Measurements from ENCODE around the gene LCN1. TPM values are rescaled to one million over a fixed set of nuclear protein-coding genes. Genes with fewer than 3 reads are reported as not detected.
"Not testable (repeated sequence)": the region's sequence is repeated elsewhere in the genome, so short reads cannot be mapped to it uniquely, and the experiment has no call there.

The LCN1 gene
- total RNA-seq, 1 donor from 2014 or later: not detected

DNA sequence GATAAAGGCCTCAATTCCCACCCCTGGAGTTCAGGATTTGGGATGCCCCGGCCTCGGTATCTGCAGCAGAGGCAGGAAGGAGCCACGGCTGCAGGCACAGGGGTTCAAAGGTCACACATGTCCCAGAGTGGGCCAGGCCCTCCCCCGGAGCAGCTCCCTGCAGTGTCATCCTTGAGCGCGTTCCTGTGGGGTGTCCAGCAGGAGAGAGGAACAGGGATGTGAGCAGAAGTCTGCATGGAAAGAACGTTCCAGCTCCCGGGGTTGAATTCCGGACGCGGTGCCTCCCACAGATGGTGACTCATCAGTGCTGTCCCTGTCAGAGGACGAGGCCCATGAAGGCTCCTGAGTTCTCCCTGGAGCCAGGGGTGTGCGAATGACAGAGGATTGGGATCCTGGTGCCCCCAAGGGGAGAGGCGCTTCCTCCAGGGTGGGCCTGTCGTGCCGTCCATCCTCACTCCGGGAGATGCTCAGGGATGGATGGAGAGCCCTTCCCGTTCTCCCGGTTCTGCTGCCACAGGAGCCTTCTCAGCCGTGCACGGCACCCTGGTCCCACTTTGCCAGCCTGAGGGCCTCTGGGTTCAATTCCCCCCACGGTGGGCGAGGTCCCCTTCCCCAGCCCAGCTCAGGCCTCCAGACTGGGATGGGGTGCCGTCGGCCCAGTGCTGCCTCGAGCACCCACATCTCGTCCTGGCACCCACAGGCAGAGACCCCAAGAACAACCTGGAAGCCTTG, 3.1 kb downstream of the LCN1 start:
- no peak for DNase-seq

DNA sequence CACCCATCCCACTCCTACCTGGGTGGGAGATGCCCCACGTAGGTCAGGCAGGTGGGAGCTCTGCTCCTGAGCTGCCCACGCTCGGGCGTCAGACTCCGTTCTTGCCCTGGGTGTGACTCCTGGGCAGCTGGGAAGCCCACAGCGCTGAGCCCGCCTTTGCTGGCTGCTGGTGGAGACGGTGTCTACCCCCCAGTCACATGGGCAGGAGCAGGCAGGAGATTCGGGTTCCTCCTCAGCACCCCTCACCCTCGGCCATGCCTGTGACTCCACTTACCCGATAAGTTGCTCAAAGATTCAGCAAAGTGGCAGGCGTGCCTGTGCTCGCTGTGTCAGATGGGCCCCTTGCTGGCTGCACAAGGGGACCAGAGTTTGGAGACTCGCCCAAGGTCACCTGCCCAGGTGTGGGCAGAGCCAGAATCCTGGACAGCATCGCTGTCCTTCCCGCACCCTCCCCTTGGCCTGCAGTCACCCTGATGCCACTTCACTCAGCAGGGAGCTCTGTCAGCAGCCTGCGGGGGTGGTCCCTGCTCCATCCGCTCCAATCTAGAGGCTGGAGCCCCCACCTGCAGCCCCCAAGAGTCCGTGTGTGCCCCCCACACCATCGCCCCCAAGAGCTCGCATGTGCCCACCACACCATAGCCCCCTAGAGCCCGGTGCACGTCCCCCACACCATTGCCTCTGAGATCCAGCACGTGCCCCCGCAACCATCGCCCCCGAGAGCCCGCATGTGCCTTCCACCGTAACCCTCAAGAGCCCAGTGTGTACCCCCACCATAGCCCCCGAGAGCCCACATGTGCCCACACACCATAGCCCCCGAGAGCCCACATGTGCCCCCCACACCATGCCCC, 4.2 kb downstream of the LCN1 start:
- DNase-seq: no peak

DNA sequence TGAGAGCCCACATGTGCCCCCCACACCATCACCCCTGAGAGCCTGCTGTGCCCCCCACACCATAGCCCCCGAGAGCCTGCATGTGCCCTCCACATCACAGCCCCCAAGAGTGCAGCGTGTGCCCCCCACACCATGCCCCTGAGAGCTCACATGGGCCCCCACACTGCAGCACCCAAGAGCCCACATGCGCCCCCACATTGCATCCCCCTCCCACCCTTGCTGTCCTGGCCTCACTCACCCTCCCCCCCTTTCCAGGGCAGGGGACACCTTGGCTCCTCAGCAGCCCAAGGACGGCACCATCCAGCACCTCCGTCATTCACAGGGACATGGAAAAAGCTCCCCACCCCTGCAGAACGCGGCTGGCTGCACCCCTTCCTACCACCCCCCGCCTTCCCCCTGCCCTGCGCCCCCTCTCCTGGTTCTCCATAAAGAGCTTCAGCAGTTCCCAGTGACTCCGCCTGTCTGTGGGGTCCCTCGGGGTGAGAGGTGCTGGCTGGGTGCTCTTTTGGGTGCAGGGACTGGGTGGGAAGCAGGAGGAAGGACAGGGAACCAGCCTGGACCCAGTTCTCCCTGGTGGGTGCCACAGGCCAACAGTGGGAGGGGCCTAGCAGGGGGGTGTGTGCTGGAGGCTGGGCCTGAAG, 5.0 kb downstream of the LCN1 start:
- no peak for DNase-seq

DNA sequence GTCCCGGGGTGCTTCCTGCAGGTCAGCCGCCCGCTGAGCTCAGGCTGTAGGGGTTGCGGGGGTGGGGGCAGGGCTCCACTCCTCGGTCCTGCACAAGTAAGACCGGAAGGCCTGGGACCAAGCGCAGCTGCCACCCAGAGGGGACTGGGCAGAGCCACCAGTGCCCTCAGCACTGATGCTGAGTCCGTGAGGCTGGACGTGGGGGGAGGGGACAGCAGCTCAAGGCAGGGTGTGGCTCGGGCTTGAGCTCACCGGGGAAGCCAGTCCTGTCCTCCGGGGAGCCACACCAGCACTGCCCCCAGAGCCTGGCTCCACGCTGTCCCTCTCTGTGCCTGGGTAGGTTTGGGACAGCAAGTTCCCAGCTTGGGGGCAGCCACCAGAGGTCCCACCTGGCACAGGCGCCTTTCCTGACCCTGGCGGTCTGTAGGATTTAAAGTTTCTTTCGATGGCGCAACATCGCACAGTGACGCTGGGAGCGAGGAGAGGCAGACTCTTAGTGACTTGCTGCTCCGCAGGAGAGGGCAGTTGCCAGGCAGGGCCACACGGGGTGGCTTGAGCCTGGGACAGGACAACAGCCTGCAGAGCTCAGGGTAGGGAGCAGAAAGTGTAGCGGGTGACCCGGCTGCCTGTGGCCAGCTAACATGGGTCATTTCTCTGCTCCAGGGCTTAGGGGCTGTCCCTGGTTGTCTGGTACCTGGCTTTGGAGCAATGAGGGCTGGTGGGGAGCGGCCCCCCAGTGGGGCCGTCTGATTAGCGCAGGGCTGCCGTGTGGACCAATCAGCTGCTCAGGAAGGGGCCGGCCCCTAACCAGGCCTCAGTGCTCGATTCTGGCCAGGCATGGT, 5.7 kb downstream of the LCN1 start:
- DNase-seq: no peak

DNA sequence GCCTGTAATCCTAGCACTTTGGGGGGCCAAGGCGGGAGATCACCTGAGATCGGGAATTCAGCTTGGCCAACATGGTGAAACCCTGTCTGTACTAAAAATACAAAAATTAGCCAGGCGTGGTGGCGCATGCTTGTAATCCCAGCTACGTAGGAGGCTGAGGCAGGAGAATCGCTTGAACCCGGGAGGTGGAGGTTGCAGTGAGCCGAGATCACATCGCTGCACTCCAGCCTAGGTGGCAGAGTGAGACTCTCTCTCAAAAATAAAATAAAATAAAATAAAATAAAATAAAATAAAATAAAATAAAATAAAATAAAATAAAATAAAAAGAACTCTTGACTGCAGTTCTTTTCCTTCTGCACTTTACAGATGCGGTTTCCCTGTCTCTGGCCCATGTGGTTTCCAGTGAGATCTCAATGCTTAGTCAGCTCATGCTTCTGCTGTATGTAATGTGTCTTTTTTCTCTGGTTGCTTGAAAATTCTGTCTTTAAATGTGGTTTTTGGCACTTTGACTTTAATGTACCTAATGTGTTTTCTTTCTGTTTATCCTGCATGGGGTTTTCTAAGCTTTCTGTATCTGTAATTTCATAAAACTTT, 7.7 kb downstream of the LCN1 start:
- DNase-seq: not testable (repeated sequence)

DNA sequence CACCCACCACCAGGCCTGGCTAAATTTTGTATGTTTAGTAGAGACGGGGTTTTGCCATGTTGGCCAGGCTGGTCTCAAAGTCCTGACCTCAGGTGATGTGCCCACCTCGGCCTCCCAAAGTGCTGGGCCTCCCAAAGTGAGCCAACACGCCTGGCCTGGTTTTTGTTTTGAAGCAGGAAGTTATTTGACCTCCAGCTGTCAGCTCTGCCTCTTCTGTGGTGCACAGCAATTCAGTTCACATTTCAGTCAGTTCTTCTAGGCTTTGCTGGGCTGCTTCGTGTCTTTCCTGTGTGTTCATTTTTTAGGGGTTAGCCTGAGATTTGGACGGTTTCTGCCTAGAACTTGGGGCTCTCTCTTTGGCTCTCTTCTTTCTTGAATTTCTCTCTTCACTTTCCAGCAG, 8.9 kb downstream of the LCN1 start:
- no peak for DNase-seq

DNA sequence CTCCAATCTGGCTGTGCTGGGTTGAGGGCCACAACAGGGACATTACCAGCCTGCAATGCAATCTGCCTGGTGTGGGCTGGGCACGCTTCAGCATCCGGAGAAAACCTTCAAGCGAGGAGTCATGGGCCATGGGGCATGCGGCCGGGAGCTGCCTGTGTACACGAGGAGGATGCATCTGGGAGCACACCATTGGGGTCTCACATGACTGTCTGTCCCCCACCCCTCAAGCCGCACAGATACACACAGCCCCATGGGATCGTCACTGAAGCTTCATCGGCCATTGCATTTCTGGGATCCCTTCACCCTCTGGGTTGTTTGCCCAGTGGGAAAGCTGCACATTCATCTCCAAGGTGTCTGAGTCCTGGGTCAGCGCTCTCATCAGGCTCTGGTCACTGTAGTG, 9.9 kb downstream of the LCN1 start:
- no peak for DNase-seq

DNA sequence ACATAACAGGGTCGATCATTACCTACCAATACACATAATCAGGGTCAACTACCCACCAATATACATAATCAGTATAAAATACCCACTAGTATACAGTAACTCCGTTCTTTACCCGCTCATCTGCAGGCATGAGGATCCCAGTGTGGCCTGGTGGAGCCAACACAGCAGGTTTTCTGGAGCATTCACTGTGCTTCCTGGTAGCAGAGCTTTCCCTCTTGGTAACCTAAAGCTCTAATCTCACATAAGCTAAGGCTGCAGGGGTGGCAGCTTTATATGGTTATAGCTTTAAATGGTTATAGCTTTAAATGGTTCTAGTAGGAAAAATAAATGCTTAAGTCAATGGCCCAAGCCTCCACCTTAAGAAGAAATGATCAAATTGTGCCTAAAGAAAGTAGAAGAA, 11.9 kb downstream of the LCN1 start:
- no peak for DNase-seq

DNA sequence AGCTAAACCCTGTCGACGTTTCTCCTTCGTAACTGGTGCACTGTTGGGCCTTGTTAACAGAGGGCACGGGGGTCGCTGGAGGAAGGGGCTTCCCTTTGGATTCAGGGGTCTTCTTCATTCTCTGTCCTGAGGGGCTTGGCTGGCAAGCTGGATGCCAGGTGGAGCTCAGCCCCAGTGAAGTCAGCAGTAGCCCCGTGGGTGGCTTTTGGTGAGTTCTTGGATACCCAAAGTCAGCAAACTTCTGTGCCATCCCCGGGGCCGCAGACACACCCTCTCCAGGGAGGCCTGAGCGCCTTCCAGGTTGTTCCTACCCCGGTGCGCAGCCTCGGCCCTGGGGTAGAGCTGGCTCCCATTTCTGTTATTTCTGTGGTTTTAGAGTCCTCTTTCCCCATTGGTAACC, 12.4 kb downstream of the LCN1 start:
- no peak for DNase-seq

DNA sequence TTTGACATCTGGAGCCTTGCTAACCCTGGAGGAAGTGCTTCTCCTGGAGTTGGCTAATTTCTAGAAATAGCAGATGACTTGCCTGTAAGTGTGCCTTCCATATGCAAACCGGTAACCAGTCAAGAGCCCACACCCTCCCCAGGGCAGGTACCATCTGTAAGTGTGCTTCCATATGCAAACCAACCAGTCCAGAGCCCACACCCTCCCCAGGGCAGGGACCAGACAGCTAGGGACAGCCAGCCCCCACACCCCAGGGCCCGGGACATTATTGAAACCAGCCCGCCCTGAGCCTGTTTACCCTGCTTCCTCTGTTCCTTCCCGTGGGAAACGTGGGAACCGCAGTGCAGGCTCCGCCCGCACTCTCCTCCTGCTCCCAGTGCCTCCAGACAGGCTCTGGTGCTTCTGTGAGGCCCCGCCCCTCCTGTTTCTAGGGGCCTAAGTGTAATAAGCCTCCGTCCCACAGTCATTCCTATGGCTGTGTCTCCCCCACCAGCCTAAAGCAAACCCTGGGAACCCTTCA, 13.0 kb downstream of the LCN1 start:
- not testable (repeated sequence) for DNase-seq

DNA sequence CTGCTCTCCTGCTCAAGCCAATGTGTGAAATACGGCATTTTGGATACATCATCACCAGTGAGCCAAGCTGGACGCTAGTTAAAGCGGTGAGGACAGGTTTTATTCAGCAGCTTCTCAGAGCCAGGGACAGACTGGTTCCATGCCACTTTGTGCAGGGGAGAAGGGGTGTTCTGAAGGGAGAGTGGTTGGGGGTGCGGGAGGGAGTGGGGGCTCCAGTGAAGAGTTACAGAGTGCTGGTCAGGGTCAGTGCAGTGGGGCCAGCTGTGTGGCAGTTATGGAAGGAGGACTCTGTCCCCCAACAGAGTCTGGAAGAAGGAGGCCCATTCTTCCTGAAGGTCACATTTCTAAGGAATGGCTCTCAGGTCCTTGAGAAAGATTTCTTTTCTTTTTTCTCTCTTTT, 13.6 kb downstream of the LCN1 start:
- DNase-seq: not testable (repeated sequence)

DNA sequence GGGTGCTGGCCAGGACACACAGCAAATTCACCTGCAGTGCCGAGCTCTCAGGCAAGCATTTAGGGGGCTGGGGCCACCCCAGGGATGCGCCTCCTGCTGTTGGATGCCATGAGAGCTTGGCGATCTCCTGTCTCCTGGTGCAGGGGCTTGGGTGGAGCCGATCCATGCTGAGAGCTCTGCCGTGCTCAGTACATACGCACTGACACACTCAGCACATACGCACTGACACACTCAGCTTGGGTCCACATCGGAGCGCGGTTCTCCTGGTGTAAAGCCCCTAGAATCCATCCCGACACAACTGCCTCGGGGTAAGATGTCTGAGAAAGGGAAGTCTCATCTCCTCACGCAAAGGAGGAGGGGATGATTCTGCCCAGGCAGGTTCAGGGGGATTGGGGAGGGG, 14.4 kb downstream of the LCN1 start:
- not testable (repeated sequence) for DNase-seq

DNA sequence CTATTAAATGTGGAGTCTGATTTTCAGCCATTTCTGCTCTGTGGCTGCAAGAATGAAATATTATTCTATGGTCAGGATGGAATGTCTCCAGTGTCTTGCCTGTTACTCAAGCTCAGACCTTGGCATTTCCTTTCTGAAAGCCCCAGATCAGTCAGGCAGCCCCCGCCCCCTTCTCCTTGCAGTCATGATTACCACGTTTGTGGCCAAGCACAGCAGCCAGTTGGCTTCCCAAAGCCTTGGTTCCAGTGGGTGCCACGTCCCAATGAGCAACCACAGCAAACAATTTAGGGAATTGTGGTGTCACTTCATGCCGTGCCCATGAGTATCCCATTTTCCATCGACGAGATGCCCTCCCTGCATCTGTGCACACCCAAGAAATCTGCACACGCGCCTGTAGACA, 15.0 kb downstream of the LCN1 start:
- DNase-seq: no peak

DNA sequence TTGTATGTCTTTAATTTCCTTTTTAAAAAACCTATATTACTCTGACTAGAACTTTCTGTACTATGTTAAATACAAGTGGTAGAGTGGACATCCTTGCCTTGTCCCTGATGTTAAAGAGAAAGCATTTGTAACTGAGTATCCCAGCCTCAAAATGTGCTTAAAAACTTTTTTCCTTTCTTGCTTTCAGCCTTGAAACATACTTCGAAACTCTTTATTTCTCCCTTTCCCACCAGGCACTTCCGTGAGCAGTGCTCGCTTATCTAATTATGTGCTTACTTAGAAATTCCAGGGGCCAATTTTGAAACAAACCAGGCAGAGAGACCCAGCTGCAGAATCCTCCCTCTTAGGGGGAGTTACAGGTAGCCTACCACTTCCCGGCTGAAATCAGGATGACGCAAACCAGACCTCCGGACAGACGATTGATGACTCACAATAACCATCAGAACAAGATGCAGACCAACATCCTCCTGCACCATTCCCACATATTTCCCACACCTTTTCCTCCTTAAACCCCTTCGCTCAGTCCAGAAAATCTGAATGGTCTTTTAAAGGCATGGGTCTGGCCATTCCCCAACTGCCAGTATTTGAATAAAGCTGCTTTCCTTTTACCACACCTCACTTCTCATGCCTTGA, 22.1 kb downstream of the LCN1 start:
- DNase-seq: not testable (repeated sequence)

DNA sequence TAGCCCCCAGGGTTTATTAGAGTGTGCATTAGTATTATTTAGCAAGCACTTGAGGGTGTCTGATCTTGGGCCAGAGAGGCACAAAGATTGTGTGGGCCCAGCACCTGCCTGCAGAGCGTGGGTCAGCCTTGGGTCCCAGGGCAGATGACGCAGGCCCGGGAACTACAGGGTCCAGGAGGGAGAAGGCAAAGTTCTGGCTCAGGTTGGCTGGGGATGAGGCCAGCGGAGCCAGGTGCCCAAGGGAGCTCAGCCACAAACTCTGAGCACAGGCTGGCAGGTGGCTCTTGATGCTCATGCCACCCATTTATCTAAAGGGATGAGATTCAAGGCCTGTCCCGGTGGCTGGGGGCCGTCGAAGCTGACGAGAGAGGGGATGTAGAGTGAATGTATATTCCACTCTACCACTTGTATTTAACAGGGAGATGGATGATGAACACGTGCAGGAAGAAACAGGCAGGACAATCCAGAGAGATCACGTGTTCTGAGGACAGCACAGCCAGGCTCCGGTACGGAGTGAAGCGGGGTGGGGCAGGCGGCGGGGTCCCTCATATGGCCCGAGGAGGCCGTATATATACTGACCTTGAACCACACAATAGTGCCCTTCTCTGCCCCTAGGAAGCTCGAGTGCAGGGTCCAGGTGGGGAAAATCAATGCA, 23.9 kb downstream of the LCN1 start:
- no peak for DNase-seq

DNA sequence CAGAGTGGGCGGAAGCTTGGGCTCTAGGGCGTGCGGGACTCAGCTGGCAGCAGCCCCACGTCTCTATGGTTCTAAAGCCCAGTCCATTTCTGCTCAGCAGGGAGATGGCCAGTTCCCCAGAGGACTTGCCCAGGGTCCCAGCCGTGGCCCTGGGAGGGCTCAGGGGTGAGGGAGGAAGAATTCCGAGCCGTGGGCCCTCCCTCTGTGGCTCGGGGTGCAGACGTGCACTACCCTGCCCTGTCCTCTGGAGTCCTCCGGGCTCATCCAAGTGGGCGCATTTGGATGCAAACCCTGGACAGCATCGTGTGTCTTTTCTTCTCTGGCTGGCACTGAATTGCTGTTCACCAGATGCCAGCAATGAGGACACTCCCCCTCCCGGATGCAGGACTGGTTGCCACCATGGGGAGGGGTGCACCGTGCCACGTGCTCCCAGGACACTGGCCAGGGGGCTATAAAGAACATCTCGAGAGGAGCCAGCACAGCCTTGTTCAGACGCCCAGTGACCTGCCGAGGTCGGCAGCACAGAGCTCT, 24.5 kb downstream of the LCN1 start, which contains the start of gene OBP2A:
OBP2A (plus strand) TSS at position 481 of the 531 bp plus-strand sequence. CDS start 55 bp downstream, outside the sequence.
- DNase-seq: not testable (repeated sequence)

DNA sequence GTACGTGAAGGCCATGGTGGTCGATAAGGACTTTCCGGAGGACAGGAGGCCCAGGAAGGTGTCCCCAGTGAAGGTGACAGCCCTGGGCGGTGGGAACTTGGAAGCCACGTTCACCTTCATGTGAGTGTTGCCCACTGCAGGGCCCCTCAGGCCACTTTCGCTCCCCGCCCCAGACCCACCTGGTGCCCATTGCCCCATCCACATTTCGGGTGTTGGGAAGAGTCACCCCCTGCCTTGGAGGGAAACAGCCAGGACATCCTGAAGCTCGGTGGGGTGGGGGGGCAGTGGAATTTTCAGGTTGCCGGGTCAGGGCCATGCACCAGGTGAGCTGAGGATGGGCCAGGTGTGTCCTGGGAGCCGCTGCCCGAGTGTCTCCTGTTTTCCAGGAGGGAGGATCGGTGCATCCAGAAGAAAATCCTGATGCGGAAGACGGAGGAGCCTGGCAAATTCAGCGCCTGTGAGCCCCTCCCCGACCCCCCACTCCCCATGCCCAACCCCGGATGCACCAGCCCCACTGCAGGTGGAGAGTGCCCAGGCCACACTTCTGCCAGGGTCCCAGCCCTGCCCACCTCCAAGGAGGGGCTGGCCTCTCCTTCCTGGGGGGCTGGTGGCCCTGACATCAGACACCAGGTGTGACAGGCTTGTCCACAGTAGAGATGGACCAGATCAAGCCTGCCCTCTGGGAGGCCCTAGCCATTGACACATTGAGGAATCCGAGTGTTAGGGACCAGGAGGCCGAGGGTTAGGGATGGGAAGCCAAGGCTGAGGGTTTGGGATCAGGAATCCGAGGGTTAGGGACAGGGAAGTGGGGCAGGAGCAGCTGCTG, 25.8 kb downstream of the LCN1 start:
- not testable (repeated sequence) for DNase-seq

DNA sequence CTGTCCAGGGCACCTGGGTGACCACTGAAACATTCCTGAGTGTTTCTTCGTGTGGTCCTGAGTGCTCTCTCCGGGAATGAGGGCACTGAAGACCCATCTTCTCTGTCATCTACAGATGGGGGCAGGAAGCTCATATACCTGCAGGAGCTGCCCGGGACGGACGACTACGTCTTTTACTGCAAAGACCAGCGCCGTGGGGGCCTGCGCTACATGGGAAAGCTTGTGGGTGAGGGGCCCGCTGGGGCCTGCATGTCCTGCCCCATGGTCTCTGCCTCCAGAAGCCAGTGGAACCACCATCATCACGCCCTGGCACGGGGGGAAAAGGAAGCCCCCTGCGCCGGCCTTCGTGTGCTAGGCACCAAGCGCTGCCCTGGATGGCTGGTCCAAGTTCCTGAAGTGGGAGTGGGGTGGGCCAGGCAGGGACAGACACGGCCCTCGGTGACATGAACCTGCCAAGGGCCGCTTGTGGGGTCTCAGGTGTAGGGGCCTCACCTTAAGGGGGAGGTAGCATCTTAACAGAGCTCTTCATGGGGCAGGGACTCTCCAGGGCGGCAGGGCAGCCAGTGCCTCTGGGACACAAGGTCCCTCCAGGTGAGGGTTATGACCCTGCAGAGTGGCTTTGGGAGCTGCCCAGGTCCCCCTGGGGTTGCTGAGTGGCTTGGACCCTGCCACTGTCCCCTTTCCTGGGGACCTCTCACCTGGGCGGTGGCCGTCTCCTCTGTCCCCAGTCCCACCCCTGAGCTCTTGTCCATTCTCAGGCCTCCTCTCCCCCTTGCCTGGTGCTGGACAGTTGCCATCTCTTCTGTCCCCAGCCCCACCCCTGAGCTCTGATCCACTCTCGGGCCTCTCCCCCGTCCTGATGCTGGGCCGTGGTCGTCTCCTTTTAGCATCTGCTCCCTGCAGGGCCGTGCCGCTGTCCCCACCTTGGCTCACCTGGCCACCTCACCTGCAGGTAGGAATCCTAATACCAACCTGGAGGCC, 26.8 kb downstream of the LCN1 start:
- DNase-seq: no peak
